Right forelimb (tissue), 1 donor: ENCODE measurements around the gene ANKMY1.
"Not testable (repeated sequence)": the region's sequence is repeated elsewhere in the genome, so short reads cannot be mapped to it uniquely, and the experiment has no call there.

ENCODE experiments used
- DNase-seq: peaks from one replicate; pipeline ENCODE4 v3.0.0-alpha.2; 2018

ANKMY1 gene

GRCh38 chr2:240499309-240500301, 58.2 kb downstream of the ANKMY1 start:
- DNase-seq = no peak

GRCh38 chr2:240498958-240499260, 58.9 kb downstream of the ANKMY1 start:
- DNase-seq = no peak

- no peak for DNase-seq
Measured at GRCh38 chr2:240498171-240498957, 59.4 kb downstream of the ANKMY1 start.

GRCh38 chr2:240497082-240497481, 60.7 kb downstream of the ANKMY1 start:
- not testable (repeated sequence) for DNase-seq

GRCh38 chr2:240494942-240495341, 62.8 kb downstream of the ANKMY1 start:
- not testable (repeated sequence) for DNase-seq

- DNase-seq = no peak
Measured at GRCh38 chr2:240494194-240494793, 63.5 kb downstream of the ANKMY1 start.

- no peak for DNase-seq
Measured at GRCh38 chr2:240491483-240491882, 66.3 kb downstream of the ANKMY1 start.

- DNase-seq = no peak
Measured at GRCh38 chr2:240482141-240482540, 75.6 kb downstream of the ANKMY1 start.

- no peak for DNase-seq
Measured at GRCh38 chr2:240481720-240482119, 76.1 kb downstream of the ANKMY1 start.

- no peak for DNase-seq
Measured at GRCh38 chr2:240480834-240481623, 76.8 kb downstream of the ANKMY1 start.

GRCh38 chr2:240479111-240479501, 78.7 kb downstream of the ANKMY1 start:
- no peak for DNase-seq

GRCh38 chr2:240478346-240479110, 79.3 kb downstream of the ANKMY1 start:
- DNase-seq = no peak

- DNase-seq = no peak
Measured at GRCh38 chr2:240477916-240478315, 79.9 kb downstream of the ANKMY1 start.

- DNase-seq = no peak
Measured at GRCh38 chr2:240473211-240473610, 84.6 kb downstream of the ANKMY1 start.

GRCh38 chr2:240472078-240472790, 85.6 kb downstream of the ANKMY1 start:
- DNase-seq = peak; percentile 38

GRCh38 chr2:240469740-240470139, 88.0 kb downstream of the ANKMY1 start:
- DNase-seq = peak; percentile 32

GRCh38 chr2:240469239-240469636, 88.5 kb downstream of the ANKMY1 start:
- DNase-seq = peak; percentile 37

- peak; percentile 47 for DNase-seq
Measured at GRCh38 chr2:240468303-240469238, 89.2 kb downstream of the ANKMY1 start.

GRCh38 chr2:240467659-240468302, 90.0 kb downstream of the ANKMY1 start:
- peak; percentile 38 for DNase-seq
